Large intestine (tissue), 3 donors: Measurements from ENCODE around the gene LORICRIN. TPM values are rescaled to one million over a fixed set of nuclear protein-coding genes. Genes with fewer than 3 reads are reported as not detected.

Experiments used
- DNase-seq, 2 donors: peaks; one replicate each; pipeline versions ENCODE4 v3.0.0 to v3.0.0-alpha.2; 2013
- H3K27ac ChIP-seq: one replicate; pipeline ENCODE4 v1.5.1; 2013; ENCODE audit warnings: low read length
- H3K27me3 ChIP-seq: 2 replicates; pipeline ENCODE4 v1.6.1; 2013; ENCODE audit warnings: low read length; ENCODE audit not compliant: control insufficient read depth, insufficient read depth
- H3K36me3 ChIP-seq: 2 replicates; pipeline ENCODE4 v1.6.1; 2013; ENCODE audit warnings: low read length; ENCODE audit not compliant: control insufficient read depth, insufficient read depth
- H3K4me1 ChIP-seq: one replicate; pipeline ENCODE4 v1.6.1; 2013; ENCODE audit warnings: low read length; ENCODE audit not compliant: control insufficient read depth, insufficient read depth
- H3K4me3 ChIP-seq: one replicate; pipeline ENCODE4 v1.5.1; 2013; ENCODE audit warnings: low read length
- H3K9me3 ChIP-seq: one replicate; pipeline ENCODE4 v1.6.1; 2013; ENCODE audit warnings: mild to moderate bottlenecking, low read depth, low read length, moderate library complexity; ENCODE audit not compliant: control insufficient read depth
- WGBS: methylation state at CpG from one replicate; pipeline ENCODE4 v1.1.5; 2013; ENCODE audit warnings: low lambda C conversion rate; ENCODE audit not compliant: insufficient coverage; 5-methylcytosine and 5-hydroxymethylcytosine counted together
- polyA plus RNA-seq: library from polyadenylated mRNA; unstranded; fragments of 120-200 nt; gene quantifications from one replicate; pipeline ENCODE4 v1.2.1, GENCODE V29; 2013

Gene LORICRIN
- polyA plus RNA-seq, 1 donor, result not detected

DNA sequence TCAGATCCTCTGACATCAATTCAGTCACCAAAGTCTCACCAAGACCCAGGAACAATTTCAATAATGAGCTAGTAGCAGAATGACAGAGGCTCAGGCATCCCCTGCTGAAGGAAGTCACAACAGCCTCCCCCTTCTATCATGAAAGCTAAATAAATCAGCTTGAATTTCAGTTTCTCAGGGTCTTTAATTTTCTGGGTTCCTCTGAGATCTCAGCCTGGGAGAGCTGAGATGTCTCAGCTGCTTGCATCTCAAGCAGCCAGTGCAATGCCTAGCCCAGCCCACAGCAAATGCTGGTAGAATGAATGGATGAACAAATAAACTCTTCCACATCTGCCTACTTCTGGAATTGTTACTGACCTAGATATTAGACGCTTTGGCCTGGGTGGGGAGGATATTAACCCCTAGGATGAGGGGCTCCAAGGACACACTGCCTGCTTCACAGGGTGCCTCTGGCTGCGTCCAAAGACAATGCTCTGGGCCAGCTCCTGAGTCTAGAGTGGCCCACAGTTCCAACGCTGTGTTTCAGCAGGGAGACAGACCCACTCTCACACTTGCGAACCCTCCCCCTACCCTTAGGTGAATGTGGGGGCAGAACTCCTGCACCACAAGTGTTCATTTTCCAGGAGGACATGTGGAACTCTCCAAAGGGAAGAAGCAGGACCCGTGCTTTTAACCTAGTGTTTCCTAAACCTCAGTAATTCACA, 11.2 kb upstream of the LORICRIN start:
- Histone ChIP-seq H3K4me1 (no peaks in the 10 kb centered on the region), H3K36me3 (no peaks in the 10 kb centered on the region), H3K27ac (no peak overlapping the region), H3K27me3 (peaks cover 26% of the 10 kb centered on the region), H3K4me3 (no peak overlapping the region), H3K9me3 (no peaks in the 10 kb centered on the region)
- DNase-seq, result no peak
- 83% methylated on average over 1 of the region's 5 CpGs for WGBS

DNA sequence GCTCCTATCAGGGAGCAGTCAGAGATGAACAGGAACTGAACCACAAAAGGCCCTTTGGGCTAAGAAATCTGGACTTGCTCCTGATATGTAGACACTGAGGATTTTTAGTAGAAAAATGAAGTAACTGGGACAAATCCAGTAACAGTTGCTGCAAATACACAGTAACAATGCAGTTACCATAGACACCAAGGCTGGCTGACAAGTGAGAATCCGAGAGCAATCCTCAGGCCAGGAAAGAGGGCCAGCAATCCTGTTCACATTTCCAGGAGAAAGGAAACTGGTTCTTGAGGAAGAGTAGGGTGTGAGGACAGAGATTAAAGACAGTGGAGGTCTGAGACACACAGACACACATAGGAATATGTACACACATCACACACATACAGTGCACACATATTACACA, 9.3 kb upstream of the LORICRIN start:
- DNase-seq, result no peak
- H3K4me3 ChIP-seq, result no peak overlapping the region
- no CpG with 5 or more reads among the region's 1 CpG for WGBS
- H3K9me3 ChIP-seq, result no peaks in the 10 kb centered on the region
- no peaks in the 10 kb centered on the region for H3K36me3 ChIP-seq
- peaks cover 35% of the 10 kb centered on the region for H3K27me3 ChIP-seq
- H3K27ac ChIP-seq, result no peak overlapping the region
- no peaks in the 10 kb centered on the region for H3K4me1 ChIP-seq

GRCh38 chr1:153251087-153251486, 8.4 kb upstream of the LORICRIN start:
- no peak for DNase-seq
- H3K36me3 ChIP-seq, result no peaks in the 10 kb centered on the region
- no peaks in the 10 kb centered on the region for H3K4me1 ChIP-seq
- H3K9me3 ChIP-seq, result no peaks in the 10 kb centered on the region
- H3K27ac ChIP-seq, result no peak overlapping the region
- peaks cover 31% of the 10 kb centered on the region for H3K27me3 ChIP-seq
- H3K4me3 ChIP-seq, result no peak overlapping the region
- WGBS, result 75% methylated on average over 1 of the region's 2 CpGs

GRCh38 chr1:153251562-153251961, 7.9 kb upstream of the LORICRIN start:
- no peak overlapping the region for H3K4me3 ChIP-seq
- H3K36me3 ChIP-seq, result no peaks in the 10 kb centered on the region
- H3K9me3 ChIP-seq, result no peaks in the 10 kb centered on the region
- no peaks in the 10 kb centered on the region for H3K4me1 ChIP-seq
- no peak for DNase-seq
- no peak overlapping the region for H3K27ac ChIP-seq
- H3K27me3 ChIP-seq, result peaks cover 31% of the 10 kb centered on the region
- WGBS, result no CpG with 5 or more reads among the region's 3 CpGs

- no peak for DNase-seq
- H3K4me3 ChIP-seq, result no peak overlapping the region
- no peak overlapping the region for H3K27ac ChIP-seq
- H3K4me1 ChIP-seq, result no peaks in the 10 kb centered on the region
- H3K36me3 ChIP-seq, result no peaks in the 10 kb centered on the region
- no CpG with 5 or more reads among the region's 4 CpGs for WGBS
- no peaks in the 10 kb centered on the region for H3K9me3 ChIP-seq
- H3K27me3 ChIP-seq, result peaks cover 30% of the 10 kb centered on the region
Measured at GRCh38 chr1:153251988-153252387, 7.5 kb upstream of the LORICRIN start.

DNA sequence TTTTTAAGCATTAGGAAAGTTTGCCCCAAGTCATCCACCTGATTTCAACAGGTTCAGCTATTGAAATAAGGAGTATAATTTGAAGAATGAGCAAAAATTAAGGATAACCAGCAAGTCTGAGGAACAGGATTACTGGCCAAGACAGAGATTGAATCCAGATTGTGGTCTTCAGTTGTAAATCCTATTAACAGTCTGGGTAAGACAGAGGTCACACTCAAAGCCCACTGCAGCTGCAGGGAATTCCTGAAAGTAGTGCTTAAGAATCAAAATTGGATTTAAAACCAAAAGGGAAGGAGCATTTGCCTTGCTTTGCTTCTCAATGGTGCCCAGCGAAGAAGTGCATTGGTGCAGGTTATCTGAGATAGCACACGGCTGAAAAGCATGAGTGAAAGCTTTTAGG, 6.4 kb upstream of the LORICRIN start:
- Histone ChIP-seq H3K4me1 (no peaks in the 10 kb centered on the region), H3K27ac (no peak overlapping the region), H3K27me3 (peaks cover 28% of the 10 kb centered on the region), H3K36me3 (no peaks in the 10 kb centered on the region), H3K9me3 (no peaks in the 10 kb centered on the region), H3K4me3 (no peak overlapping the region)
- WGBS, result no CpG with 5 or more reads among the region's 2 CpGs
- DNase-seq, result no peak

DNA sequence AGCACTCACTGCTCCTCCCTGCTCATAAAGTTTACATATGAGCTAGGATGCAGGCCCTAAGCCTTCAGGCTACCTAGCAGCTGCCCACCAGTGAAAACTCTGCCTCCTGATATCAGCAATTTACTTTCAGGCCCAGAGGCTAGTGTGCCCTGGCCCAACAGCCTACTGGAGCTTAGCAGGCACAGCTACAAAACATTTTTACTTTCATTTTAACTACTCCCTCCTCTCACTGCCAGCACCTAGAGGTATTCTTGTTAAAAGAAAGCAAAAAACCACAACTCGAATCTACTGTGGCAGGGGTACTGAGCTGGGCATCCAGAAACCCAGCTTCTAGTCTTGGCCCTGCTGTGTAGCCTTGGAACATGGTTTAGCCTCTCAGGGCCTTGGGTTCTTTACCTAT, 5.8 kb upstream of the LORICRIN start:
- WGBS, result no CpG with 5 or more reads among the region's 1 CpG

GRCh38 chr1:153260585-153261280, 1.2 kb downstream of the LORICRIN start:
- no CpG with 5 or more reads among the region's 45 CpGs for WGBS
- Histone ChIP-seq H3K36me3 (no peaks in the 10 kb centered on the region), H3K4me1 (peaks cover 3% of the 10 kb centered on the region), H3K4me3 (no peak overlapping the region), H3K27ac (no peak overlapping the region), H3K27me3 (peaks cover 65% of the 10 kb centered on the region), H3K9me3 (no peaks in the 10 kb centered on the region)
- DNase-seq, result no peak

More for the DNA sequence above, 5.8 kb upstream of the LORICRIN start:
- no peak overlapping the region for H3K4me3 ChIP-seq
- no peaks in the 10 kb centered on the region for H3K36me3 ChIP-seq
- DNase-seq, result no peak
- H3K27ac ChIP-seq, result no peak overlapping the region
- H3K9me3 ChIP-seq, result no peaks in the 10 kb centered on the region
- H3K4me1 ChIP-seq, result no peaks in the 10 kb centered on the region
- H3K27me3 ChIP-seq, result peaks cover 25% of the 10 kb centered on the region

- Histone ChIP-seq H3K27ac (no peak overlapping the region), H3K4me3 (no peak overlapping the region), H3K9me3 (no peaks in the 10 kb centered on the region), H3K4me1 (peaks cover 3% of the 10 kb centered on the region), H3K36me3 (no peaks in the 10 kb centered on the region), H3K27me3 (peaks cover 68% of the 10 kb centered on the region)
- DNase-seq, result peak in 1 of 2 donors; percentile 37
- no CpG with 5 or more reads among the region's 80 CpGs for WGBS
Measured at GRCh38 chr1:153261281-153262069, 2.0 kb downstream of the LORICRIN start.

- peaks cover 66% of the 10 kb centered on the region for H3K27me3 ChIP-seq
Measured at GRCh38 chr1:153262070-153262366, 2.5 kb downstream of the LORICRIN start.

More at GRCh38 chr1:153262070-153262366, 2.5 kb downstream of the LORICRIN start:
- Histone ChIP-seq H3K4me1 (peaks cover 3% of the 10 kb centered on the region), H3K36me3 (no peaks in the 10 kb centered on the region), H3K4me3 (no peak overlapping the region), H3K9me3 (no peaks in the 10 kb centered on the region), H3K27ac (no peak overlapping the region)
- DNase-seq, result no peak
- WGBS, result no CpG with 5 or more reads among the region's 6 CpGs
